ENCODE data around the gene KCND2.

KCND2 gene

DNA sequence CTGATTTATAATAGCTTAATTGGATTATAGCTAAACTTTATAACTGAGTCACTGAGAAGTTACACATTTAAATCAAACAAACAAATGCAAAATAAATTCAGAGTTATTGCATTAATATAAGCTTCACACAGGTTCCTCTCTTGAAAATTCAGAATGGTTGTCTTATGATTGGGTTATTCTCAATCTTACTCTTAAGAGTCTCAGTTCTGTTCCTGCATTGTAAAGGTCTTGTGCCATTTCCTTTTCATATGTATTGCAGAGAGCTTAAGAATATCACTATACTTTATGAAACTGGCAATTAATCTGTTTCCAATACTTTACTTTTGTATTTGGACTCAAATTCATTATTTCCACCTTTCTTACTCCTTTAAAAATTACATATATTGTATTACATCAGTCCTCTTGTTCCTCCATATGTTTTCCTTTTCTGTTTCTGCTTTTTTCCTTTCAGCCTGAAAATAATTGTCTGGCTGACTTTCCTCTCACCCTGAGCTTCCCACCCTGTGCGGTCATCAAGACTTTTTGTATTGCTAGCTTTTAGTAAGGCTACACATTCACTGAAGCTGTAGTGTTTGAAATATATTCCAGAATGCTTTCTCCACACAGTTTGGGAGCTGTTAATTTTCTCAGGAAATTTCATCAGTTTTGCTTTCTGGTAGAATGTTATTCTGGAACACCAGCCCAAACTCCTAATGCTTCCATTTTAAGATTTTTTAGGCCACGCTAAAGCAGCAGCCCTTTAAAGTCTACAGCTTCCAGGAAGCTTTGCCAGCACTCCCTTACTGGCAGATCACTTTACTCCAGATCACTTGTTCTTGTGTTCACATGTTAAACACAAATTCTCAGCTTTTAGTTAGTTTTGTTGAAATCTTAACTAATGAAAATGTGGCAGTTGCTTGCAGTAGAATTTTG, 139.4 kb downstream of the KCND2 start:
- H3K27ac ChIP-seq: no peak overlapping the region
- TF ChIP-seq, protein P1, sequence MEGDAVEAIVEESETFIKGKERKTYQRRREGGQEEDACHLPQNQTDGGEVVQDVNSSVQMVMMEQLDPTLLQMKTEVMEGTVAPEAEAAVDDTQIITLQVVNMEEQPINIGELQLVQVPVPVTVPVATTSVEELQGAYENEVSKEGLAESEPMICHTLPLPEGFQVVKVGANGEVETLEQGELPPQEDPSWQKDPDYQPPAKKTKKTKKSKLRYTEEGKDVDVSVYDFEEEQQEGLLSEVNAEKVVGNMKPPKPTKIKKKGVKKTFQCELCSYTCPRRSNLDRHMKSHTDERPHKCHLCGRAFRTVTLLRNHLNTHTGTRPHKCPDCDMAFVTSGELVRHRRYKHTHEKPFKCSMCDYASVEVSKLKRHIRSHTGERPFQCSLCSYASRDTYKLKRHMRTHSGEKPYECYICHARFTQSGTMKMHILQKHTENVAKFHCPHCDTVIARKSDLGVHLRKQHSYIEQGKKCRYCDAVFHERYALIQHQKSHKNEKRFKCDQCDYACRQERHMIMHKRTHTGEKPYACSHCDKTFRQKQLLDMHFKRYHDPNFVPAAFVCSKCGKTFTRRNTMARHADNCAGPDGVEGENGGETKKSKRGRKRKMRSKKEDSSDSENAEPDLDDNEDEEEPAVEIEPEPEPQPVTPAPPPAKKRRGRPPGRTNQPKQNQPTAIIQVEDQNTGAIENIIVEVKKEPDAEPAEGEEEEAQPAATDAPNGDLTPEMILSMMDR (conservative IDR thresholded peaks at IDR 0.05): no peak
- TF ChIP-seq ZFX (IDR thresholded peaks at IDR 0.05): no peak

DNA sequence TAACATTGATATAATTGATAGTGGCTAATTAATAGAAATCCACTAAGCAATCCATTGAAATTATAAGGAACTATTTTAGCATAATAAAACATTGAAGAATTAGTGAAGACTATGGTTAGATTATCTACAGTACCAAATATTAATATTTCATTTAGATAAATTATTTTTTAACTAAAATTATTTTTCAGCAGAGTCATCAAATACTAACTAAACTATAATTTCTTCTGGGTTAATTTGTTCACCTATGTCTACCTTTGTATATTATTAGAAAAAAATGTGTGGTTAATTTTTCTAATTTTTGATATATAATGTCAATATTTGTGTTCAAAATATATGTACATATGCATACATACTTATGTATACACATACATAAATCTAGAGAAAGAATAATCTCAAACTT, 140.2 kb downstream of the KCND2 start:
- no peak overlapping the region for H3K27ac ChIP-seq
- TF ChIP-seq, protein P1 (conservative IDR thresholded peaks at IDR 0.05): no peak
- no peak for TF ChIP-seq ZFX (IDR thresholded peaks at IDR 0.05)

DNA sequence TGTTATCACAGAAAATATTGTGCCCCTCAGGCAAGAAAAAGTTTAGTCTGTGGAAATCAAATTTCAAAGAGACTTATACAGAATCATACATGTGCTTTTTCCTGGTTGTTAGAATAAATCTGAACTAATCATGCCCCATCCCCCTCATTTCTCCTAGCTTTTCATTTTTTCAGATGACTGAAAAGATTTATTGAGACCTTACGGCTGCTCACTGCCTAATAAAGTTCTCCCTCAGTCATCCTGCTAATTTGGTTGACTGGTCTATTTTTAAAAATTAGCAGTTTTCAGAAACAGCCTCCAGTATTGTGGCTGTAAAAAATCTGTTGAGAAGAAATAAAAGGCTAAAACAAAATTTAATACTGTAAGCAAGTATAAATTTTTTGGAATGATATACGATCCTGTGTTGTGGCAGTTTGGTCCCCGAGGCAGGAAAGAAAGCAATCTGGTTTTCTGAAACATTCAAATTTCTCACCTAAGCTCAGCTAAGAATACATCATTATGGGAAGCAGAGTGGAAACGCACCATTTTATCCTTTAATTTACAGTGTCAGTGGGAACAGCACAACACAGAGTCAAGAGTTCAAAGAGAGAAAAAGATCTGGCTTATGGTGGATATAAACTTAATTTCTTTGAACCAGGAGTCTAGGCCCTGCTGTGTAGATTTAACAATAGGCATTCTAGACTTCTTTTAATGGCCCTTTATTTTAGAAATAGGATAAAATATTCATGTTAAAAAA, 144.4 kb downstream of the KCND2 start:
- no peak overlapping the region for H3K27ac ChIP-seq
- no peak for TF ChIP-seq ZFX (IDR thresholded peaks at IDR 0.05)
- TF ChIP-seq, protein P1 (conservative IDR thresholded peaks at IDR 0.05): no peak

DNA sequence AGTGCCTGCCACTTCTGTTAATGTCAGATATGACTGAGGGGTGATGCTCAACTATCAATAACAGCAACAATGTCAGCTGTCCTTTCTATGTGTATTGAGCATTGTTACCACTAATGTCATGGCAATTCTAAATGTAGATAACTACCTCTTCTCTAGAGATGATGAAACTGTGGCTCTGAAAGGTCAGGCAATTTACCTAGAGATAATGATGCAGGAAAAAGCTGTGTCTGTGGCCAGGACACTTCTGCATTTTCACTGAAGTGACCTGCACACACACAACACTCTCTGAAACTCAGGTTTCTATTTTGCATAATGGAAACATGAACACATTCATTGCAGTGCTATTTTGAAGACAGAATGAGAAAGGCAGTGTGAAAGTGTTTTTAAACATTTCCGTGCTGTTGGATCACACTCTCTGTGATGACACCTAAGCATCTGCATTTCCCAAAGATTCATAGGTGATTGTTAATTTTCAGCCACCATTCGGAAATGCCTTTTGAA, 148.2 kb downstream of the KCND2 start:
- H3K27ac ChIP-seq: no peak overlapping the region
- TF ChIP-seq ZFX (IDR thresholded peaks at IDR 0.05): no peak
- TF ChIP-seq, protein P1 (conservative IDR thresholded peaks at IDR 0.05): no peak

DNA sequence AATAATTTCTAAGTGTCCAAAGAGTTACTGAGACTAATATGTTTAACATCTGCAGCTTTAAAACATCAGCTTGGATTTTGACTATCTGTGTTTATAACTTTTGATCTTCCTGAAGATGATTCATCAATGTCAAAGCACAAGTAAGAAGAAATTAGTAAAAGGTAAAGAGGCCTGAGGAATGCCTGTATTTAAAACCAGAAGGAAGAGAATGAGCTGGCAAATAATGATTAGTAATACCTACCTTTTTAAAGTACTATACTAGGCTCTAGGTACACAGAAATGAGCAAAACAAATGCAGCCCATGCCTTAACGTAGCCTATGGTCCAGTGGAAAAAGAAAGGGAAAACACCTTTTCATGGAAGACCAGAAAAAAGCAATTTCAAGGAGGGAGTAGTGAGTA, 158.0 kb downstream of the KCND2 start:
- H3K27ac ChIP-seq: no peak overlapping the region
- no peak for TF ChIP-seq ZFX (IDR thresholded peaks at IDR 0.05)
- TF ChIP-seq, protein P1 (conservative IDR thresholded peaks at IDR 0.05): no peak

DNA sequence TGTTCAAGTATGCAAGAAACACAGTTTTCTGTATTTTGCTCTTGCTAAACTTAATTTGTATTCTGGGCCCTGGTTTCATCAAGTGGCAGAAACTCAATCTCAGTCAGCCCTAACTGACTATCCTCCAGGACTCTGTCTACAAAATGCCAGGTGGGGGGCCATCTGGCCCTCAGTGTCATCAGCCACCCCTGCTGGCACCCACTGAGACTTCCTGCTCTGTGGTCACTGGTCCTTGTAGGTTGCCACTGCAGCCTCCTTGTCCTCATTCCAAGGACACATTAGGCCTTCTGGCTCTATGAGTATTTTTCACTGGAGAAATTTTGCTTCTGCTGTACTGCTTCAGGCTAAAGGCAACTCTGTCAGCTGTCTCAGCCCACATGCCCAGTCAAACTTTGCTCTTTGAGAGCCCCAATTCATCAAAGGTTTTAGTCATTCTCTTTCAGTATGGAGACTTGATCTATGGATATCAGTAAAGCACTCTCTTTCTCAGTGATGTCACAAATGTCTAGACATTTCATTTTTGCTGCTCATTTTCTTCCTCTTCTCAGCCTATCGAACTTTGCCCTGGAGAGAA, 163.6 kb downstream of the KCND2 start:
- no peak for TF ChIP-seq ZFX (IDR thresholded peaks at IDR 0.05)
- TF ChIP-seq, protein P1 (conservative IDR thresholded peaks at IDR 0.05): no peak
- H3K27ac ChIP-seq: no peak overlapping the region

All from C4-2B (cell line).